GM18951 (cell line): ENCODE results near the gene KIF15.

Experiments used
- POLR2A ChIP-seq: IDR thresholded peaks from 4 replicates; pipeline ENCODE4 v1.6.1; 2011; ENCODE audit warnings: mild to moderate bottlenecking; ENCODE audit not compliant: insufficient read length, insufficient read depth; ENCODE audit errors: extremely low read depth
- in situ Hi-C: fragments of 300-500 bp; cut with MboI; formaldehyde crosslinking; loops from one replicate; pipeline ENCODE4 v1.12.0; 2022; ENCODE audit warnings: low sequenced_read_pairs, mixed read lengths, inconsistent platforms; ENCODE audit not compliant: unreplicated experiment

The KIF15 gene

DNA sequence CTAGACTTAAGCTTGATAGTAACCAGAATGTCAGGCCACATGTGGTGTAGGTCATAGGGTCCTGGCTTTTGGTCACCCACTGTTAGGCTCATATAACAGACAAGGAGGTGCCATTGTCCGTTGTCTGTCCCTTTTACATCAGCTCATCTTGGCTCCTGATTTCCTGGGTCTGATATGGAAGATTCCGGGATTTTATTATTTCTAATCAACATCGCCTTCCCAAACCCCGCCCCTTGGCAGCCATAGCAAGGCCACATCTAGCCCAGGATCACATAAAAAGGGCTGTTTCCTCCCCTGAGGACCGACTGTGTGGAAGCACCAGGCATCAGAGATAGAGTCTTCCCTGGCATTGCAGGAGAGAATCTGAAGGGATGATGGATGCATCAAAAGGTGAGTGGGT, 112.7 kb downstream of the KIF15 start, which contains the start of gene TGM4:
TGM4 (plus strand) TSS at position 301 of the 400 bp plus-strand sequence; CDS start at position 372, 71 bp downstream.
- in situ Hi-C loops = no loop called here
- no peak for TF ChIP-seq POLR2A

DNA sequence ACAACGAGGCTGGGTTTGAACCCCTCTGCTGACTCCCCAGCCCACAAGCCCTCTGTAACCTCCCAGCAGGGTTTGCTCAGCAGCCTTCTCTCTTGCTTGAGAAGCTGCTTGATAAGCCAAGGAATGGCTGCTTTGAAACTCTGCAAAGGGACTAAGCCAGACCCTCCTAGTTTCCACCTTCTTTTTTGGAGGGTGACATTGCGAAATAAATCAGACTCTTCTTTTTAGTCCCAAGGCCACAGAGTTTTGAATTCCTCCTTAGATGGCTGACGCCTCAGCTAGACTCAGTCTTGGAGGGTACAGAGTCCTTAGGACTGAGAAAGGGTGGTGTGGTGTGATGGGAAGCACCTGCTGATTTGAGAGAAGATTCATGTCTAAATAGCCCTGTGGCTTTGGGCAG, 114.0 kb downstream of the KIF15 start:
- TF ChIP-seq POLR2A = no peak
- in situ Hi-C loops = no loop called here

DNA sequence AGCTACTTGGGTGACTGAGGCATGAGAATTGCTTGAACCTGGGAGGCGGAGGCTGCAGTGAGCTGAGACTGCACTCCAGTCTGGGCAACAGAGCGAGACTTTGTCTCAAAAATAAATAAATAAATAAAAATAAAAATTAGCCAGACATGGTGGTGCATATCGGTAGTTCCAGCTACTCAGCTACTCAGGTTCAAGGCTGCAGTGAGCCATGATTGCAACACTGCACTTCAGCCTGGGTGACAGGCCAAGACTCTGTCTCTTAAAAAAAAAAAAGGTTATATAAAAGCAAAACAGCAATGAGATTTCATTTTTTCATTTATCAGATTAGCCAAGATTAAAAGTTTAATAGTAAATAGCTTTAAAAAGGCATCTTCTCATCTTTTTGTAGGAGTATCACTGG, 115.7 kb downstream of the KIF15 start:
- no peak for TF ChIP-seq POLR2A
- in situ Hi-C loops = no loop called here

DNA sequence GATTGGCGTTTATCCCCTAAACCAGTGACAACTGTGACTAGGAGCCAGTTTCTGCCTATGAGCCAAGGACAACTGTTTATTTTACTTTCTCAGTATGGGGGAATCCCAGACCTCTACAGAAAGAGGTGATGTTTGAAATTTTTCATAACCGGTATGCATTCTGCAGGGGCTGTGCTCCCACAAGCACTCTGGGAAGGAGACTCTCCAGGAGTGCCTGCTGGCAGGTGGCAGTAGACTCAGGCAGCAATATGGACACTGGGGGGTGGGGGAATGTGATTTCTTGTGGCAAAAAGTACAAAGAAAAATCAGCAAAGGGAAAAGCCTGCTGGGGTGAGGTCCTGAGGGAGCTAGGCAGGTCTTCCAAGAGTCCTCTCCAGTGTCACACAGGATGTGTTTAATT, 118.7 kb downstream of the KIF15 start:
- no peak for TF ChIP-seq POLR2A
- in situ Hi-C loops = no loop called here

DNA sequence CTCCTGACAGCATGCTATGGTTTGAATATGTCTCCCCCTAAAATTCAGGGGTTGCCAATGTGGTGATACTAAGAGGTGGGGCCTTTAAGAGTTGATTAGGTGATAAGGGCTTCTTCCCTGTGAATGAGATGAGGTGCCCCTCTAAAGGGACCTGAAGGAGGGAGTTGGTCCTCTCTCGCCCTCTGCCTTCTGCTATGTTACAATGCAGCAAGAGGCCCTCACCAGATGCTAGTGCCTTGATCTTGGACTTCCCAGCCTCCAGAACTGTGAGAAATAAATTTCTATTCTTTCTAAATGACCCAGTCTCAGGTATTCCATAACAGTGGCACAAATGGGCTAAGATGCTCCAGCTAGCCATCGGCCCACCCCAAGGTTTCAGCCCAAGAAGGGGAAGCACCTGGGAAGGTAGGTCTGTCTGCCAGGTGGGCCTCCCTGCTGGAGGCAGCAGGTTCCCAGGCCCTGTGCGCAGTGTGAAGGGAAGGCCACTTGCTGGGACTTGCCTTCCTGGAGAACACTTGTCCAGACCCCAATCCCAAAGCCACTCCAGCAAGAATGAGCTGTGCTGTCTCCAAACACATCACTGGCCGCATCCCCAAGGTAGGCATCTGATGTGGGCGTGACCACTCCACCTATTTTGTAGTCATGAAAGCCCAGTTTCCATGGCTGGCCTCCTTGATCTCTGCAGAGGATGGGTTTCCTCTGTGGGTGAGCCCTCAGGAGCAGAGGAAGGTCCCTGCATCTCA, 121.8 kb downstream of the KIF15 start:
- in situ Hi-C loops = no loop called here
- no peak for TF ChIP-seq POLR2A

DNA sequence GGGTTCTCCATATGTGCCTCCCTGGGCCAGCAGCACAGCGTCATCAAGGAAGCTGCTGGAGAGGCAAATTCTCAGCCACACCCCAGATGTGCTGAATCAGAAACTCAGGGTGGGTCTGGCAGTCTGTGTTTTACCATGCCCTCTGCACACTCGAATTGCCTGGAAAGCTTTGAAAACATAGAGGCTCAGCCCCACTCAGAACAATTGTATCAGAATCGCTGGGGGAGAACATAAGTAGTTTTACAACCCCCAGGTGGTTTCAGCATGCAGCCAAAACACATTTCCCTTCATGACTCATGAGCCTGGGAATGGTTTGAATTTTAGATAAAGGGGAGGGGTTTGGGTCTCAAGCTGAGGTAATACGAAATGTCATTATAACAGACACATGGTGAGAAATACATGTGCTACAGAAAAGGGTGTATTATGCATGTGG, 122.4 kb downstream of the KIF15 start:
- in situ Hi-C loops = no loop called here
- no peak for TF ChIP-seq POLR2A

DNA sequence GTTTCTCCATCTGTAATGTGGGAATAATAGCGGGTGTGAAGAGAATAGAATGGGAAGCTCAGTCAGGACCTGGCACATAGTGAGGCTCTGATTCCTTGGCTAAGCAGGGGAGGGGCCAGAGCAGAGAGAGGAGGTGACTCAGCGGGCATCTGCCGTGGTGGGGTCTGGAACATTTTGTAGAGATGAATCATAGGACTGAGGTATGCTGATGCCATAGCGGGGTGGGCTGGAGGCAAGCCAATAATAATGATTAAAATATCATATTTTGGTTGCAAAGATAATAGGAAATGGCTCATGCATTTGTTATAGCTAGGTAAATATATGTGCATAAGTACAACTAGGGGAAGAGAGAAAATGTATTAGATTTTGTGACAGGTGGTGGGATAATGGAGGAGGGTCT, 124.0 kb downstream of the KIF15 start:
- in situ Hi-C loops = no loop called here
- no peak for TF ChIP-seq POLR2A

DNA sequence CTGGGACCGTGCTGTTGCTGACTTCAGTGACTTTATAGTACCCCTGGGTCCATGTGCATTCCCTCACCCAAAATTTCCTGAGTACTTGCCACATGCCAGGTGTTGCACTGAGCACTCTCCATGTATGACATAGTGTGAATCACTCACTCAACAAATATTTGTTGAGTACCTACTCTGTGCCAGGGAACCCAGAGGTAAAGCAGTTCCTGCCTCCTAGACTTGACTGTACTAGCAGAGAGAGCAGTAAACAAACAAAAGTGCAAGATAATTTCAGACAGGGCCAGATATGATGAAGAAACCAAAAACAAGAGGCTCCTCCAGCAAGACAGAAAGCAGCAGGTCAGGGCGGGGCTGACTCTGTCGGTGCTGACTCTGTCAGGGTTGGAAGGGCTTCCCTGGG, 125.0 kb downstream of the KIF15 start:
- in situ Hi-C loops = no loop called here

DNA sequence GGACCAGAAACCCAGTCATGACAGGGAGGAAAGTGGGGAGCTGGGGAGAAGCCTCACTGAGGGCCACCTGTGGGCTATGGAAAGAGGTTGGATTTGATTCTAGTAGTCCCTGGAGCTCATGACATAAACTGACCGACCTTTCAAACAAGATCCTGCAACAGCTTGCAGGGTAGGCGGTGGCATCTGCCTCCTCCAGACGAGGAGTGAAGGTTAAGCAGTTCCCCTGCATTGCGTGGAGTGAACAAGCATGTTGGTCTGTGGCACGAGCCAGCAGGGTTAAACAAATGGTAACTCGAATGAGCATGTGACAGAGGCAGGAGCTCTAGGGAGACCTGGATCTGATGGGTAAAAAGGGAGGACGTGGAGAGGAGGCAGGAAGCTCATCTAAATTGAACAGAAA, 125.5 kb downstream of the KIF15 start:
- in situ Hi-C loops = no loop called here
- TF ChIP-seq POLR2A = no peak

More for the DNA sequence above, 125.0 kb downstream of the KIF15 start:
- TF ChIP-seq POLR2A = no peak

DNA sequence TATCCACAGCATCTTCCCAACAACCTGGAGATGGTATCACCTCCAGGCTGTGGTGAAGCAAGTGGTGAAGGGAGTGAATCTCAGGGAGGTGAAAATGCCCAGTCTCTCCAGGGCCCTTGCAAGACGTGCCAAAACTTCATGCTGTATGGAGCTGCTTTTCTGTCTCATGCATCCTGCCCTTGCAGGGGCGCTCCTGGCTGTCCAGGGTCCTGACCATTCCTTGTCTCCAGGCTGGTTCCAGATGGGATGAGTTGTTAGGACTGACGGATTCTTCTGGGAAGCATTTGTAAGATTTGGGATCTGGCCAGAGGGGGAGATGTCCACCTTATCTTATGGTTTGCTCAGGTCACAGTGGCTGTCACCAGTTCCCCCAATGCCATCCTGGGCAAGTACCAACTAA, 128.7 kb downstream of the KIF15 start:
- no peak for TF ChIP-seq POLR2A
- in situ Hi-C loops = no loop called here

DNA sequence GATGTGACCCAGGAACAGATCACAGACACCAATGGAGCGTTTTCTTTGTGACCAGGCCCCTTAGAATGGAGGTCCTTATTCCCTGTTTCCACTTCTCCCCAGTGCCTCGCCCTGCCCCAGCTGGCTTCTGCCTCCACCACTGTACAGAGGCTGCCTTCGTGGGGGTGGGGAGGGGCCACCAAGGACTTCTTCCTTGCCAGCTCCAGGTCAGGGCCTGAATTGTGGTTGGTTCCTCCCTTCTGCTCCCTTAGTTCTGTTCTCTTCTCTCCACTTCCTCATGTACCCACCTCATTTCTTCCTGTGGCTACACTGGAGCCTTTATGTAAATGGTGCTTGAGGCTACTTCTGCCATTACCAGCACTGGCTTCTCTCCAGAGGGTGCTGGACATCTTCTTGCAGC, 129.3 kb downstream of the KIF15 start:
- TF ChIP-seq POLR2A = no peak

DNA sequence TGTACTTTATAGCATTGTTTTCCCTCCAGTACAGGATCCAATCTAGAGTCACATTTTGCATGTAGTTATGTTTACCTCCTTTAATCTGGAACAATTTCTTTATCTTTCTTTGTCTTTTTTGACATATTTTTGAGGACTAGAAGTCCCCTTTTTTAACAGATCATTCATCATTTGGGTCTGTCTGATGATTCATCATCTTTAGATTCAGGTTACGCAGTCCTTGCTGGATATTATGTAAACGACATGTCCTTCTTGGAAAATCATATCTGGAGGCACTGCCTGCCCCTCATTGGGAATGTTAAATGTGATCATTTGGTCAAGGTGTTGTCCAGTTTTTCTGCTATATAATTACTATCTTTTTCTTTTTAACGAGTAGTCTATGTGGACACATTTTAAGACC, 131.1 kb downstream of the KIF15 start:
- in situ Hi-C loops = no loop called here
- no peak for TF ChIP-seq POLR2A

More for the DNA sequence above, 129.3 kb downstream of the KIF15 start:
- in situ Hi-C loops = no loop called here

DNA sequence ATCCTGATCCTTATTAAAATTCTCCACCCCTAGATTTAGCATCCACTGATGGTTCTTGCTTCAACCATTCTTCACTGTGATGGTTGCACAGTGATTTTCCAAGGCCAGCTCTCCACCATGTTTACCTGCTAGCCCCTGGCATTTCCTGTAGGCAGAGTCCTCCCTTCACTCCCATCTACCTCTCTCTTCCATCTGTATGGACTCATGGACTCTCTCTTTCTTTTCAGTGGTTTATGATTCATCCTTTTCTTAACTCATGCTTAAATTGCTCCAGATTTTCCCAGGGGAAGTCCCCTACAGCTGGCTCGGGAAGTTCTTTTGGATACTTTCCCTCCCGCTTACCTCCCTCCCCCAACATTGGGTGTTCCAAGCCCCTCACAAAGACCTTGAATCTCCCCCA, 131.5 kb downstream of the KIF15 start:
- in situ Hi-C loops = no loop called here
- no peak for TF ChIP-seq POLR2A

DNA sequence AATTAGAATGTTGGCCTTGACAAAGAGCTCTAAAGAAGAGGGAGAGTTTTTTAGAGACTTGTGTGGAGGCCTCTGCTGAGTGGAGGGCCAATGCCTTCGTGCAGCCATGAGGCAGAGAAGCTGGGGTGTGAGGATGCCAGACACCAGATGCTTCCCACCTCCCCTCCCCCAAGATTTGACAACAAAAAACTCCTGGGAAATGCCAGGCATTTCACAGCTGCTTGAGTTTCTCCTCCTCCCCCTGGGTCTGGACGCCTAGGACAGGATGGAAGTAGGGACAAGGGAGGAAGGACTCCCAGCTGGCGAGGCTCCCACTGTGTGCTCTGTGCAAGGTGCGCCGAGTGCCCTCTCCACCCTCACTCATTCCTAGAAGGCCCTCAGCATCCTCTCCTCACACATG, 132.9 kb downstream of the KIF15 start:
- no peak for TF ChIP-seq POLR2A
- in situ Hi-C loops = no loop called here
